ENCODE measurements around the gene AQP9. TPM values are rescaled to one million over a fixed set of nuclear protein-coding genes. Genes with fewer than 3 reads are reported as not detected.
"Not testable (repeated sequence)": the region's sequence is repeated elsewhere in the genome, so short reads cannot be mapped to it uniquely, and the experiment has no call there.

The AQP9 gene
- total RNA-seq, 1 donor from 2014 or later = 46.9 TPM

- intact Hi-C loops (cut with DNase I) = no loop called here
- no peak overlapping the region for H3K27ac ChIP-seq
- H3K4me3 ChIP-seq = no peak overlapping the region
- no peak for DNase-seq
- peaks cover 10% of the 10 kb centered on the region for H3K27me3 ChIP-seq
- no peaks in the 10 kb centered on the region for H3K9me3 ChIP-seq
- no peak for TF ChIP-seq CTCF (IDR thresholded peaks at IDR 0.05)
- no peaks in the 10 kb centered on the region for H3K36me3 ChIP-seq
- no peak for ATAC-seq
- no peaks in the 10 kb centered on the region for H3K4me1 ChIP-seq
These were observed 51.1 kb downstream of the AQP9 start for GRCh38 chr15:58189148-58189811.

- no peak overlapping the region for H3K27ac ChIP-seq
- H3K9me3 ChIP-seq = no peaks in the 10 kb centered on the region
- peaks cover 10% of the 10 kb centered on the region for H3K27me3 ChIP-seq
- H3K4me1 ChIP-seq = no peaks in the 10 kb centered on the region
- H3K4me3 ChIP-seq = no peak overlapping the region
- no peak for TF ChIP-seq CTCF (IDR thresholded peaks at IDR 0.05)
- H3K36me3 ChIP-seq = no peaks in the 10 kb centered on the region
- DNase-seq = no peak
- intact Hi-C loops (cut with DNase I) = no loop called here
- no peak for ATAC-seq
These were observed 52.2 kb downstream of the AQP9 start for GRCh38 chr15:58190419-58190818.

GRCh38 chr15:58193636-58194035, 55.5 kb downstream of the AQP9 start:
- H3K4me1 ChIP-seq; H3K4me3 ChIP-seq; intact Hi-C loops (cut with DNase I); DNase-seq; ATAC-seq; H3K36me3 ChIP-seq; H3K27ac ChIP-seq; H3K9me3 ChIP-seq; H3K27me3 ChIP-seq: not testable (repeated sequence)

GRCh38 chr15:58200739-58201138, 62.6 kb downstream of the AQP9 start:
- H3K36me3 ChIP-seq = no peaks in the 10 kb centered on the region
- no peak for DNase-seq
- H3K9me3 ChIP-seq = no peaks in the 10 kb centered on the region
- no peak for TF ChIP-seq CTCF (IDR thresholded peaks at IDR 0.05)
- no peak for ATAC-seq
- no peak overlapping the region for H3K4me3 ChIP-seq
- H3K27ac ChIP-seq = no peak overlapping the region
- no peaks in the 10 kb centered on the region for H3K27me3 ChIP-seq
- no peaks in the 10 kb centered on the region for H3K4me1 ChIP-seq
- intact Hi-C loops (cut with DNase I) = no loop called here

GRCh38 chr15:58201516-58201915, 63.3 kb downstream of the AQP9 start:
- no peaks in the 10 kb centered on the region for H3K27me3 ChIP-seq
- no peak overlapping the region for H3K27ac ChIP-seq
- H3K9me3 ChIP-seq = no peaks in the 10 kb centered on the region
- no peak overlapping the region for H3K4me3 ChIP-seq
- TF ChIP-seq CTCF (IDR thresholded peaks at IDR 0.05) = no peak
- intact Hi-C loops (cut with DNase I) = no loop called here
- no peaks in the 10 kb centered on the region for H3K4me1 ChIP-seq
- DNase-seq = no peak
- no peaks in the 10 kb centered on the region for H3K36me3 ChIP-seq
- no peak for ATAC-seq

GRCh38 chr15:58203537-58203936, 65.4 kb downstream of the AQP9 start:
- H3K27ac ChIP-seq = no peak overlapping the region
- DNase-seq (no peak), ATAC-seq (no peak)
- no peak for TF ChIP-seq CTCF (IDR thresholded peaks at IDR 0.05)
- H3K36me3 ChIP-seq = no peaks in the 10 kb centered on the region
- H3K4me3 ChIP-seq = no peak overlapping the region
- H3K4me1 ChIP-seq = no peaks in the 10 kb centered on the region
- H3K27me3 ChIP-seq = no peaks in the 10 kb centered on the region
- intact Hi-C loops (cut with DNase I) = no loop called here
- H3K9me3 ChIP-seq = no peaks in the 10 kb centered on the region
